HepG2 (cell line): Measurements from ENCODE around the gene BCAM. TPM values are rescaled to one million over a fixed set of nuclear protein-coding genes. Genes with fewer than 3 reads are reported as not detected.

ENCODE experiments used
- ATAC-seq: fragments of 200-7000 bp; cut with Tn5 transposase; 3 replicates; pipeline ENCODE4 v1.9.1; 2020; ENCODE audit warnings: mild to moderate bottlenecking, moderate library complexity
- BruUV-seq: library from RNA; stranded (reverse); fragments of 400-500 nt; replicated peaks from 2 replicates; lab custom pipeline; 2021; lab: Mats Ljungman, UMichigan
- CTCF ChIA-PET: fragments of 300-600 bp; formaldehyde crosslinking; extraction: SDS; loops from one replicate; lab custom pipeline; 2021; ENCODE audit warnings: low total read pairs, inconsistent platforms, low intra/inter-chr PET ratio; lab: Yijun Ruan, JAX
- POLR2A ChIA-PET: fragments of 350-600 bp; sonication (Branson Sonifier 250); formaldehyde crosslinking; loops from one replicate; lab custom pipeline; 2020; ENCODE audit warnings: antibody characterized with exemption, inconsistent platforms; lab: Yijun Ruan, JAX
- DNase-seq: peaks from one replicate; pipeline ENCODE4 v3.0.0-alpha.2; 2015; ENCODE audit warnings: low spot score
- FAIRE-seq: peaks from 3 replicates; lab custom pipeline; 2011; peaks lifted over from hg19 to GRCh38; lab: Jason Lieb, UNC
- H2AFZ ChIP-seq: one replicate; pipeline ENCODE4 v1.6.1; 2011; ENCODE audit warnings: low read length, inconsistent platforms
- H3K27ac ChIP-seq: fragments of 300-600 bp; 3 replicates; pipeline ENCODE4 v1.8.0; 2011; ENCODE audit warnings: mixed run types, mild to moderate bottlenecking, mixed read lengths, low read length, inconsistent platforms; ENCODE audit not compliant: insufficient read depth; ENCODE audit errors: extremely low read length
- H3K27me3 ChIP-seq, 2 experiments: fragments of 200-600 bp in 1 of 2; 2 replicates in 1 of 2; 3 replicates in 1 of 2; pipeline versions ENCODE4 v1.6.0 to v1.8.0; 2011; ENCODE audit warnings: low read length in 2 of 2, mild to moderate bottlenecking in 2 of 2, moderate library complexity in 2 of 2, inconsistent platforms in 1 of 2; ENCODE audit not compliant: insufficient read depth in 2 of 2, control insufficient read depth in 1 of 2
- H3K36me3 ChIP-seq, 2 experiments: fragments of 200-600 bp in 1 of 2; replicated peaks in 1 of 2; 2 replicates in 1 of 2; 3 replicates in 1 of 2; pipeline versions ENCODE4 v1.5.1 to v1.8.0; 2011; ENCODE audit warnings: low read length in 2 of 2, inconsistent platforms in 1 of 2; ENCODE audit not compliant: insufficient read depth in 2 of 2, control insufficient read depth in 1 of 2
- H3K4me1 ChIP-seq: 2 replicates; pipeline ENCODE4 v1.5.1; 2012; ENCODE audit warnings: low read length, inconsistent platforms; ENCODE audit not compliant: insufficient read depth
- H3K4me2 ChIP-seq: 2 replicates; pipeline ENCODE4 v1.6.0; 2011; ENCODE audit warnings: low read depth, low read length, inconsistent platforms
- H3K4me3 ChIP-seq, 3 experiments: fragments of 200-600 bp in 1 of 3; sonication (generic), shearing (Covaris generic) in 1 of 3; replicated peaks in 1 of 3; 2 replicates each; pipeline ENCODE4 v1.5.1; 2011 to 2016; ENCODE audit warnings: low read length in 3 of 3, inconsistent platforms in 2 of 3, low read depth in 2 of 3, mild to moderate bottlenecking in 2 of 3, control low read depth in 1 of 3, mixed read lengths in 1 of 3; ENCODE audit not compliant: insufficient read depth in 1 of 3
- H3K79me2 ChIP-seq: one replicate; pipeline ENCODE4 v1.6.1; 2011; ENCODE audit warnings: low read length, inconsistent platforms; ENCODE audit not compliant: insufficient read depth
- H3K9ac ChIP-seq: 2 replicates; pipeline ENCODE4 v1.6.0; 2011; ENCODE audit warnings: mild to moderate bottlenecking, low read depth, low read length, inconsistent platforms; ENCODE audit not compliant: insufficient read depth
- H3K9me3 ChIP-seq: 2 replicates; pipeline ENCODE4 v1.5.1; 2012; ENCODE audit warnings: mild to moderate bottlenecking, low read length
- H4K20me1 ChIP-seq: 2 replicates; pipeline ENCODE4 v1.6.0; 2011; ENCODE audit warnings: inconsistent platforms, mild to moderate bottlenecking, low read length, moderate library complexity; ENCODE audit not compliant: insufficient read depth
- CHD4 ChIP-seq: fragments of 200-600 bp; sonication (generic); IDR thresholded peaks from 2 replicates; pipeline ENCODE4 v1.7.0; 2017; ENCODE audit warnings: mild to moderate bottlenecking, low read length, borderline replicate concordance
- HES4 ChIP-seq: sonication (generic); formaldehyde crosslinking; IDR thresholded peaks from 2 replicates; pipeline ENCODE4 v1.9.0; 2021; ENCODE audit warnings: mild to moderate bottlenecking, missing genetic modification reagents, borderline replicate concordance
- MZF1 ChIP-seq: sonication (generic); formaldehyde crosslinking; IDR thresholded peaks from 2 replicates; pipeline ENCODE4 v1.8.1; 2023; ENCODE audit warnings: mild to moderate bottlenecking, missing genetic modification reagents, borderline replicate concordance
- SNAPC5 ChIP-seq: sonication (generic); formaldehyde crosslinking; IDR thresholded peaks from 2 replicates; pipeline ENCODE4 v1.8.1; 2023; ENCODE audit warnings: mild to moderate bottlenecking, missing genetic modification reagents, borderline replicate concordance
- STAT6 ChIP-seq: sonication (generic); formaldehyde crosslinking; IDR thresholded peaks from 2 replicates; pipeline ENCODE4 v1.4.0; 2020; ENCODE audit warnings: missing genetic modification reagents, mild to moderate bottlenecking, borderline replicate concordance
- USF2 ChIP-seq, 2 experiments: sonication (generic) in 1 of 2; formaldehyde crosslinking in 1 of 2; IDR thresholded peaks; 2 replicates each; pipeline versions ENCODE4 v1.5.1 to v1.6.1; 2011 to 2020; ENCODE audit warnings: borderline replicate concordance in 1 of 2, low read depth in 1 of 2, low read length in 1 of 2, mild to moderate bottlenecking in 1 of 2, missing genetic modification reagents in 1 of 2, moderate library complexity in 1 of 2
- ZNF230 ChIP-seq: sonication (generic); formaldehyde crosslinking; IDR thresholded peaks from 2 replicates; pipeline ENCODE4 v1.4.0; 2020; ENCODE audit warnings: mild to moderate bottlenecking, missing genetic modification reagents
- ZNF737 ChIP-seq: sonication (generic); formaldehyde crosslinking; IDR thresholded peaks from 2 replicates; pipeline ENCODE4 v1.5.0; 2020; ENCODE audit warnings: missing genetic modification reagents, mild to moderate bottlenecking, borderline replicate concordance
- WGBS: methylation state at CpG from one replicate; pipeline ENCODE4 v1.1.6; 2017; ENCODE audit warnings: low lambda C conversion rate; 5-methylcytosine and 5-hydroxymethylcytosine counted together
- in situ Hi-C: cut with HindIII; loops from 2 replicates; pipeline ENCODE4 v1.10.0; 2017; ENCODE audit warnings: low pct_unique_long_range_greater_than_20kb; ENCODE audit not compliant: extremely low pct_ligation_motif_present
- intact Hi-C: fragments of 100-400 bp; cut with micrococcal nuclease; formaldehyde crosslinking; loops from one replicate; pipeline ENCODE4 v1.10.0; 2022; ENCODE audit not compliant: unreplicated experiment
- polyA plus RNA-seq, 8 experiments: library from polyadenylated mRNA; depleted of rRNA in 3 of 8; stranded (reverse) in 7 of 8; unstranded in 1 of 8; fragments of >200 nt; fragmentation: Illumina TruSeq in 4 of 8; extraction: Trizol in 4 of 8; gene quantifications; 2 replicates each; pipeline versions ENCODE4 v1.2.1 to v1.2.3, GENCODE V29; 2011 to 2016; ENCODE audit warnings: low read depth in 4 of 8, missing spikeins in 1 of 8, mixed read lengths in 1 of 8; ENCODE audit not compliant: insufficient read depth in 1 of 8
- total RNA-seq, 5 experiments: library from RNA; depleted of rRNA; stranded (reverse); fragments of >200 nt; fragmentation: Illumina TruSeq; extraction: Trizol; gene quantifications; 2 replicates each; pipeline ENCODE4 v1.2.3, GENCODE V29; 2016; ENCODE audit warnings: low read depth in 1 of 5

BCAM gene
- total and polyA plus RNA-seq, 2 of the 13 experiments (the other 11 are each of a cell fraction or from before 2014, with no cell fraction given) = 51.2 to 62.7 TPM

- peaks cover 51% of the 10 kb centered on the region for H3K4me1 ChIP-seq
- in situ Hi-C loops = no loop called here
- POLR2A ChIA-PET = interaction anchor here (1.4 to 4.0 kb wide), 5 partner anchors 9 to 84 kb away, joined by 10 to 76 read pairs (median 13); partner anchors contain the start of genes NECTIN2 and TOMM40
- no peaks in the 10 kb centered on the region for H3K9me3 ChIP-seq
- H3K79me2 ChIP-seq = peaks cover 21% of the 10 kb centered on the region
- BruUV-seq = no TSS peak
- no peak overlapping the region for H3K27ac ChIP-seq
- no peak overlapping the region for H2AFZ ChIP-seq
- no peak overlapping the region for H3K4me3 ChIP-seq
- ATAC-seq (no peak), FAIRE-seq (no peak), DNase-seq (no peak)
- H3K36me3 ChIP-seq = peaks cover 0 to 3% of the 10 kb centered on the region in 2 experiments; a peak in 1 of 5 replicates
- TF ChIP-seq CHD4 = no peak
- no peak for TF ChIP-seq STAT6 (CRISPR knock-in tag)
- TF ChIP-seq HES4 (CRISPR knock-in tag) = no peak
- TF ChIP-seq ZNF737 (CRISPR knock-in tag) = no peak
- no peak for TF ChIP-seq ZNF230 (CRISPR knock-in tag)
- TF ChIP-seq MZF1 (CRISPR knock-in tag) = no peak
- no peak for TF ChIP-seq SNAPC5 (CRISPR knock-in tag)
- no peak for TF ChIP-seq USF2 (IDR thresholded peaks at IDR 0.05; ENCODE audit: low read depth, low read length)
- no peak for TF ChIP-seq USF2 (CRISPR knock-in tag; IDR thresholded peaks at IDR 0.05; ENCODE audit: borderline replicate concordance)
- CTCF ChIA-PET = interaction anchor here (0.8 to 2.7 kb wide), 2 partner anchors 22 to 38 kb away, joined by 3 to 28 read pairs; no protein-coding TSS in a partner anchor
- no peak overlapping the region for H3K4me2 ChIP-seq
- intact Hi-C loops = loop anchor here (5.0 kb wide), 1 partner anchor 34 kb away; no protein-coding TSS in a partner anchor
- H3K9ac ChIP-seq = no peak overlapping the region
- no peaks in the 10 kb centered on the region; a peak in 1 of 5 replicates for H3K27me3 ChIP-seq
- 0 out of 2 replicates have a peak, but pooled peaks cover 6% of the 10 kb centered on the region for H4K20me1 ChIP-seq
- 87% methylated on average over 7 of the region's 7 CpGs for WGBS
Measured at GRCh38 chr19:44806291-44806690, 2.6 kb upstream of the BCAM start.
